Epithelial cell of umbilical artery (primary cell): ENCODE measurements around the gene RBM45. TPM values are rescaled to one million over a fixed set of nuclear protein-coding genes. Genes with fewer than 3 reads are reported as not detected.

ENCODE experiments used
- total RNA-seq: library from RNA; depleted of rRNA; stranded (reverse); fragments of >200 nt; gene quantifications from 2 replicates; pipeline ENCODE4 v1.2.3, GENCODE V29; 2014

RBM45 gene
- 14.3 and 31.2 TPM in 2 replicates for total RNA-seq

GRCh38 chr2:178112202-178113152, at the start of gene RBM45:
Gene RBM45 (plus strand): TSS chr2:178112437. CDS start chr2:178112547, 110 bp downstream.

GRCh38 chr2:178072383-178073301, 39.6 kb upstream of the RBM45 start, which contains the start of gene PDE11A:
Gene PDE11A (minus strand): TSS chr2:178072777. CDS start chr2:178072437, 340 bp downstream.

Other genes with a start within 250 kb of the RBM45 start
- under 0.01 TPM in 1 of 2 replicates, not detected in the other for gene PDE11A, start 39.7 kb upstream of the RBM45 start, total RNA-seq
- 0.97 and 1.7 TPM in 2 replicates for gene OSBPL6, start 82.1 kb downstream of the RBM45 start, total RNA-seq